ENCODE data around the gene PNPLA2. TPM values are rescaled to one million over a fixed set of nuclear protein-coding genes. Genes with fewer than 3 reads are reported as not detected.

Gene PNPLA2
- total RNA-seq, 2 experiments from 2014 or later = 29.7 to 32.0 TPM

- H3K4me1 Mint-ChIP-seq (ENCODE audit: low read depth) = peaks cover 14% of the 10 kb centered on the region
- no peaks in the 10 kb centered on the region for H3K27me3 Mint-ChIP-seq
- H3K4me3 Mint-ChIP-seq = peak overlapping the region; percentile 37
- no peak for TF ChIP-seq CTCF (IDR thresholded peaks at IDR 0.05)
- no peak overlapping the region for H3K27ac Mint-ChIP-seq
- ChIA-PET CTCF (interaction anchor here (1.4 kb wide), 1 partner anchor 18 kb away, joined by 3 read pairs; no protein-coding TSS in a partner anchor), POLR2A (interaction anchor here (1.2 to 1.6 kb wide), 4 partner anchors 11 to 18 kb away, joined by 3 to 5 read pairs (median 4); no protein-coding TSS in a partner anchor)
- H3K36me3 Mint-ChIP-seq (ENCODE audit: low read depth) = peaks cover 15% of the 10 kb centered on the region
- intact Hi-C loops (cut with micrococcal nuclease) = no loop called here
- ATAC-seq = no peak
- no peak for DNase-seq
- no peaks in the 10 kb centered on the region for H3K9me3 Mint-ChIP-seq
Measured at GRCh38 chr11:793556-793955, 25.2 kb upstream of the PNPLA2 start.

- CTCF ChIA-PET = interaction anchor here (1.4 kb wide), 1 partner anchor 19 kb away, joined by 3 read pairs; no protein-coding TSS in a partner anchor
- POLR2A ChIA-PET = interaction anchor here (0.6 to 2.8 kb wide), 6 partner anchors 8 to 66 kb away, joined by 3 to 8 read pairs (median 4); no protein-coding TSS in a partner anchor
- intact Hi-C loops (cut with micrococcal nuclease) = no loop called here
Measured at GRCh38 chr11:794013-794765, 24.5 kb upstream of the PNPLA2 start.

GRCh38 chr11:794766-795633 lies 23.7 kb upstream of the PNPLA2 start:
- ATAC-seq (no peak), DNase-seq (peak; percentile 26)
- Mint-ChIP-seq H3K4me1 (ENCODE audit: low read depth) (peaks cover 14% of the 10 kb centered on the region), H3K4me3 (peak overlapping the region; percentile 77), H3K9me3 (no peaks in the 10 kb centered on the region), H3K27ac (no peak overlapping the region), H3K27me3 (no peaks in the 10 kb centered on the region), H3K36me3 (ENCODE audit: low read depth) (peaks cover 15% of the 10 kb centered on the region)
- ChIA-PET POLR2A (interaction anchor here (0.6 to 2.8 kb wide), 4 partner anchors 9 to 48 kb away, joined by 3 to 8 read pairs (median 3); no protein-coding TSS in a partner anchor), CTCF (interaction anchor here (0.7 to 1.6 kb wide), 3 partner anchors 11 to 259 kb away, joined by 3 to 4 read pairs (median 3); no protein-coding TSS in a partner anchor)
- no peak for TF ChIP-seq CTCF (IDR thresholded peaks at IDR 0.05)
- intact Hi-C loops (cut with micrococcal nuclease) = no loop called here

More at GRCh38 chr11:794013-794765, 24.5 kb upstream of the PNPLA2 start:
- ATAC-seq (no peak), DNase-seq (no peak)
- H3K36me3 Mint-ChIP-seq (ENCODE audit: low read depth) = peaks cover 15% of the 10 kb centered on the region
- H3K4me1 Mint-ChIP-seq (ENCODE audit: low read depth) = peaks cover 14% of the 10 kb centered on the region
- peak overlapping the region; percentile 77 for H3K4me3 Mint-ChIP-seq
- no peaks in the 10 kb centered on the region for H3K27me3 Mint-ChIP-seq
- no peak overlapping the region for H3K27ac Mint-ChIP-seq
- TF ChIP-seq CTCF (IDR thresholded peaks at IDR 0.05) = no peak
- no peaks in the 10 kb centered on the region for H3K9me3 Mint-ChIP-seq

GRCh38 chr11:795634-796564 lies 22.8 kb upstream of the PNPLA2 start:
- peaks cover 14% of the 10 kb centered on the region for H3K36me3 Mint-ChIP-seq (ENCODE audit: low read depth)

More at GRCh38 chr11:795634-796564, 22.8 kb upstream of the PNPLA2 start:
- Mint-ChIP-seq H3K27ac (peak overlapping the region; percentile 80), H3K9me3 (no peaks in the 10 kb centered on the region), H3K4me3 (peak overlapping the region; percentile 77), H3K4me1 (ENCODE audit: low read depth) (peaks cover 14% of the 10 kb centered on the region), H3K27me3 (no peaks in the 10 kb centered on the region)
- DNase-seq (peak; percentile 94), ATAC-seq (peak; percentile 71)
- intact Hi-C loops (cut with micrococcal nuclease) = no loop called here
- no peak for TF ChIP-seq CTCF (IDR thresholded peaks at IDR 0.05)
- ChIA-PET POLR2A (interaction anchor here (0.6 to 2.8 kb wide), 13 partner anchors 8 to 49 kb away, joined by 3 to 14 read pairs (median 3); partner anchors contain the start of genes PNPLA2 and RPLP2), CTCF (interaction anchor here (0.5 to 1.6 kb wide), 7 partner anchors 10 to 260 kb away, joined by 3 to 4 read pairs (median 3); no protein-coding TSS in a partner anchor)

Data from activated CD8-positive, alpha-beta T cell treated with anti-CD3 and anti-CD28 coated beads for 36 hours (primary cell).